ENCODE measurements around the gene SRPK3. TPM values are rescaled to one million over a fixed set of nuclear protein-coding genes. Genes with fewer than 3 reads are reported as not detected.

SRPK3 gene
- total RNA-seq, 1 experiment from 2014 or later = 1.6 TPM

DNA sequence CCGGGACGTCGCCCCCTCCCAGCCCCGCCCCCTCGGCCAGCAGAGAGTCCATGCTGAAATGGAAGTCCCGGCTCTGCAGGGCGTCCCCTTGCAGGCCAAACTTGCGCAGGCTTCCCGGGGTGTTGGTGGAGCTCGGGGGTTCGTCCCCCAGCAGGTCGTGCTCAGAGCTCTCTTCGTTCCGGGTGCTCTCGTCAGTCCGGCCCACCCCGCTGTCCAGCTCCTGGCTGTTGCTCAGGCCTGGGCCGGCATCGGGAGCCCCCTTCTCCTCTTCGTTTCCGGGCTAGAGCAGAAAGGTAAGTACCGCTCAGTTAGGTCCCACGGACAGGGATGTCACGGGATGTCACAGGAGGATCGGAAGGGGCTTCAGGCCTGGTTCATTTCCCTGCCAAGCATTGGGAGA lies 23.8 kb downstream of the SRPK3 start:
- no peak for ATAC-seq
- intact Hi-C loops (cut with micrococcal nuclease; ENCODE audit: unreplicated experiment) = loop anchor here (10.0 kb wide), 1 partner anchor 80 kb away; the partner anchor contains the start of gene L1CAM
- CTCF ChIA-PET = interaction anchor here (0.6 kb wide), 2 partner anchors 22 to 23 kb away, joined by 3 read pairs; no protein-coding TSS in a partner anchor

DNA sequence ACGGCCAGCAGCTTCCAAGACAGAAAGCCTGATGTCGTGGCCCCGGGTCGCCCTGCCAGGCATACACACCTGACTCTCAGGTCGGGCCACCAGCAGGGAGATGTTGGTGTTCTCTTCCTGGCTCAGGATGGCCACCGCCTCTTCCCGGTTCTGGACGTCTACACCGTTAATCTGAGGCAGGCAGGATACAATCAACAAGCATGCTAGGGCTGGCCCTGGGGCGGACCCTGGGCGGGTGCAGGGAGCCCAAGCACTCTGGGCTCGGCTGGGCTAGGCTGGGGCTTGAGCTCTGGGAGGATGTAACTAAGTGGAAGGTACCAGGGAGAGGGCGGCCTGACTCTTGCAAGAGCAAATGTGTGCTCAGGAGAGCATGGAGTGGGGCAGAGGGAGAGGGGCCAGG lies 24.6 kb downstream of the SRPK3 start:
- BruUV-seq (replicated peaks) = no TSS peak
- in situ Hi-C loops (cut with HindIII; ENCODE audit: low pct_unique_long_range_greater_than_20kb, low sequenced_read_pairs) = no loop called here
- no peak overlapping the region for H3K4me3 ChIP-seq (ENCODE audit: low read depth in 2 of 2, low read length in 2 of 2)
- no peak overlapping the region for H3K27ac ChIP-seq (ENCODE audit: low read length)
- no peaks in the 10 kb centered on the region for H3K27me3 ChIP-seq (ENCODE audit: control insufficient read depth, insufficient read depth, low read length)
- ATAC-seq (no peak), DNase-seq (ENCODE audit: low read depth, low spot score) (no peak)
- ChIA-PET CTCF (interaction anchor here (0.6 kb wide), 2 partner anchors 79 to 105 kb away, joined by 3 to 4 read pairs; no protein-coding TSS in a partner anchor), POLR2A (no interaction called here)
- intact Hi-C loops (cut with micrococcal nuclease; ENCODE audit: unreplicated experiment) = loop anchor here (10.0 kb wide), 1 partner anchor 79 kb away; the partner anchor contains the start of gene L1CAM
- no peaks in the 10 kb centered on the region for H3K36me3 ChIP-seq (ENCODE audit: control insufficient read depth, insufficient read depth, low read length)
- no peaks in the 10 kb centered on the region for H3K4me1 ChIP-seq (ENCODE audit: control insufficient read depth, insufficient read depth, low read length)
- H3K9me3 ChIP-seq (ENCODE audit: control insufficient read depth, insufficient read depth, low read depth, low read length) = no peaks in the 10 kb centered on the region
- TF ChIP-seq, protein P1, sequence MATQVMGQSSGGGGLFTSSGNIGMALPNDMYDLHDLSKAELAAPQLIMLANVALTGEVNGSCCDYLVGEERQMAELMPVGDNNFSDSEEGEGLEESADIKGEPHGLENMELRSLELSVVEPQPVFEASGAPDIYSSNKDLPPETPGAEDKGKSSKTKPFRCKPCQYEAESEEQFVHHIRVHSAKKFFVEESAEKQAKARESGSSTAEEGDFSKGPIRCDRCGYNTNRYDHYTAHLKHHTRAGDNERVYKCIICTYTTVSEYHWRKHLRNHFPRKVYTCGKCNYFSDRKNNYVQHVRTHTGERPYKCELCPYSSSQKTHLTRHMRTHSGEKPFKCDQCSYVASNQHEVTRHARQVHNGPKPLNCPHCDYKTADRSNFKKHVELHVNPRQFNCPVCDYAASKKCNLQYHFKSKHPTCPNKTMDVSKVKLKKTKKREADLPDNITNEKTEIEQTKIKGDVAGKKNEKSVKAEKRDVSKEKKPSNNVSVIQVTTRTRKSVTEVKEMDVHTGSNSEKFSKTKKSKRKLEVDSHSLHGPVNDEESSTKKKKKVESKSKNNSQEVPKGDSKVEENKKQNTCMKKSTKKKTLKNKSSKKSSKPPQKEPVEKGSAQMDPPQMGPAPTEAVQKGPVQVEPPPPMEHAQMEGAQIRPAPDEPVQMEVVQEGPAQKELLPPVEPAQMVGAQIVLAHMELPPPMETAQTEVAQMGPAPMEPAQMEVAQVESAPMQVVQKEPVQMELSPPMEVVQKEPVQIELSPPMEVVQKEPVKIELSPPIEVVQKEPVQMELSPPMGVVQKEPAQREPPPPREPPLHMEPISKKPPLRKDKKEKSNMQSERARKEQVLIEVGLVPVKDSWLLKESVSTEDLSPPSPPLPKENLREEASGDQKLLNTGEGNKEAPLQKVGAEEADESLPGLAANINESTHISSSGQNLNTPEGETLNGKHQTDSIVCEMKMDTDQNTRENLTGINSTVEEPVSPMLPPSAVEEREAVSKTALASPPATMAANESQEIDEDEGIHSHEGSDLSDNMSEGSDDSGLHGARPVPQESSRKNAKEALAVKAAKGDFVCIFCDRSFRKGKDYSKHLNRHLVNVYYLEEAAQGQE (IDR thresholded peaks at IDR 0.05; ENCODE audit: insufficient read depth in 1 of 2, low read depth in 2 of 2, low read length in 1 of 2) = no peak
- TF ChIP-seq POLR2AphosphoS5 (IDR thresholded peaks at IDR 0.05; ENCODE audit: low read depth, low read length) = no peak
- TF ChIP-seq TCF7L2 (IDR thresholded peaks at IDR 0.05; ENCODE audit: low read depth, low read length) = no peak
- TF ChIP-seq, protein P2, sequence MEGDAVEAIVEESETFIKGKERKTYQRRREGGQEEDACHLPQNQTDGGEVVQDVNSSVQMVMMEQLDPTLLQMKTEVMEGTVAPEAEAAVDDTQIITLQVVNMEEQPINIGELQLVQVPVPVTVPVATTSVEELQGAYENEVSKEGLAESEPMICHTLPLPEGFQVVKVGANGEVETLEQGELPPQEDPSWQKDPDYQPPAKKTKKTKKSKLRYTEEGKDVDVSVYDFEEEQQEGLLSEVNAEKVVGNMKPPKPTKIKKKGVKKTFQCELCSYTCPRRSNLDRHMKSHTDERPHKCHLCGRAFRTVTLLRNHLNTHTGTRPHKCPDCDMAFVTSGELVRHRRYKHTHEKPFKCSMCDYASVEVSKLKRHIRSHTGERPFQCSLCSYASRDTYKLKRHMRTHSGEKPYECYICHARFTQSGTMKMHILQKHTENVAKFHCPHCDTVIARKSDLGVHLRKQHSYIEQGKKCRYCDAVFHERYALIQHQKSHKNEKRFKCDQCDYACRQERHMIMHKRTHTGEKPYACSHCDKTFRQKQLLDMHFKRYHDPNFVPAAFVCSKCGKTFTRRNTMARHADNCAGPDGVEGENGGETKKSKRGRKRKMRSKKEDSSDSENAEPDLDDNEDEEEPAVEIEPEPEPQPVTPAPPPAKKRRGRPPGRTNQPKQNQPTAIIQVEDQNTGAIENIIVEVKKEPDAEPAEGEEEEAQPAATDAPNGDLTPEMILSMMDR (IDR thresholded peaks at IDR 0.05) = no peak
- TF ChIP-seq SIN3A (IDR thresholded peaks at IDR 0.05; ENCODE audit: borderline replicate concordance, insufficient read depth, low read depth, low read length) = no peak

More for the DNA sequence above, 23.8 kb downstream of the SRPK3 start:
- no peak for TF ChIP-seq SIN3A (IDR thresholded peaks at IDR 0.05; ENCODE audit: borderline replicate concordance, insufficient read depth, low read depth, low read length)
- no peak for TF ChIP-seq POLR2AphosphoS5 (IDR thresholded peaks at IDR 0.05; ENCODE audit: low read depth, low read length)
- TF ChIP-seq TCF7L2 (IDR thresholded peaks at IDR 0.05; ENCODE audit: low read depth, low read length) = no peak
- TF ChIP-seq, protein P2 (IDR thresholded peaks at IDR 0.05) = no peak
- TF ChIP-seq, protein P1 (IDR thresholded peaks at IDR 0.05; ENCODE audit: insufficient read depth in 1 of 2, low read depth in 2 of 2, low read length in 1 of 2) = no peak
- POLR2A ChIA-PET = no interaction called here
- no TSS peak for BruUV-seq (replicated peaks)
- no peaks in the 10 kb centered on the region for H3K36me3 ChIP-seq (ENCODE audit: control insufficient read depth, insufficient read depth, low read length)
- no peak overlapping the region for H3K4me3 ChIP-seq (ENCODE audit: low read depth in 2 of 2, low read length in 2 of 2)
- H3K9me3 ChIP-seq (ENCODE audit: control insufficient read depth, insufficient read depth, low read depth, low read length) = no peaks in the 10 kb centered on the region
- H3K4me1 ChIP-seq (ENCODE audit: control insufficient read depth, insufficient read depth, low read length) = no peaks in the 10 kb centered on the region
- no peak overlapping the region for H3K27ac ChIP-seq (ENCODE audit: low read length)
- no peak for DNase-seq (ENCODE audit: low read depth, low spot score)
- H3K27me3 ChIP-seq (ENCODE audit: control insufficient read depth, insufficient read depth, low read length) = no peaks in the 10 kb centered on the region
- in situ Hi-C loops (cut with HindIII; ENCODE audit: low pct_unique_long_range_greater_than_20kb, low sequenced_read_pairs) = no loop called here

Measured in Panc1 (cell line).